NT2/D1 (cell line): Measurements from ENCODE around the gene FAM9A.

Experiments used
- YY1 ChIP-seq: IDR thresholded peaks from 2 replicates; pipeline ENCODE4 v1.6.1; 2011; ENCODE audit not compliant: insufficient read length, insufficient read depth
- ZNF274 ChIP-seq: IDR thresholded peaks from 2 replicates; pipeline ENCODE4 v1.6.1; 2011; ENCODE audit warnings: mild to moderate bottlenecking, low read depth, low read length

DNA sequence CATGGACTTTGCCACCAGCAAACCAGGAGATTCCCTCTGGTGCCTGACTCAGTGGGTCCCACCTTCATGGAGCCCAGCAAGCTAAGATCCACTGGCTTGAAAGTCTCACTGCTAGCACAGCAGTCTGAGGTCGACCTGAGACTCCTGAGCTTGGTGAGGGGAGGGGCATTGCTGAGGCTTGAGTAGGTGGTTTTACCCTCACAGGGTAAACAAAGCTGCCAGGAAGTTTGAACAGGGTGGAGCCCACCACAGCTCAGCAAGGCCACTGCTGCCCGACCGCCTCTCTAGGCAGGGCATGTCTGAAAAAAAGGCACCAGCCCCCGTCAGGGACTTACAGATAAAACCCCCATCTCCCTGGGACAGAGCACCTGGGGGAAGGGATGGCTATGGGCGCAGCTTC, 28.1 kb downstream of the FAM9A start:
- TF ChIP-seq YY1 (no peak), ZNF274 (no peak)
